ENCODE measurements around the gene TRMT11.
"Not testable (repeated sequence)": the region's sequence is repeated elsewhere in the genome, so short reads cannot be mapped to it uniquely, and the experiment has no call there.

TRMT11 gene

GRCh38 chr6:125987026-125987617 is 782 bp downstream of the TRMT11 start:
- no peak for DNase-seq (ENCODE audit: low read depth)
- peak overlapping the region; percentile 97 for H3K4me3 ChIP-seq (ENCODE audit: low read depth, low read length)

GRCh38 chr6:125988280-125988679 is 1.9 kb downstream of the TRMT11 start:
- DNase-seq (ENCODE audit: low read depth) = no peak
- no peak overlapping the region for H3K4me3 ChIP-seq (ENCODE audit: low read depth, low read length)

GRCh38 chr6:125989631-125990030 is 3.3 kb downstream of the TRMT11 start:
- H3K4me3 ChIP-seq (ENCODE audit: low read depth, low read length) = no peak overlapping the region
- DNase-seq (ENCODE audit: low read depth) = no peak

GRCh38 chr6:125991653-125992052 is 5.3 kb downstream of the TRMT11 start:
- no peak for DNase-seq (ENCODE audit: low read depth)
- no peak overlapping the region for H3K4me3 ChIP-seq (ENCODE audit: low read depth, low read length)

GRCh38 chr6:125994670-125995488 is 8.5 kb downstream of the TRMT11 start:
- no peak for DNase-seq (ENCODE audit: low read depth)
- no peak overlapping the region for H3K4me3 ChIP-seq (ENCODE audit: low read depth, low read length)

GRCh38 chr6:125995972-125996580 is 9.7 kb downstream of the TRMT11 start:
- DNase-seq (ENCODE audit: low read depth) = peak; percentile 8
- H3K4me3 ChIP-seq (ENCODE audit: low read depth, low read length) = no peak overlapping the region

- DNase-seq (ENCODE audit: low read depth) = no peak
- H3K4me3 ChIP-seq (ENCODE audit: low read depth, low read length) = no peak overlapping the region
Measured at GRCh38 chr6:126002755-126003679, 16.7 kb downstream of the TRMT11 start.

- H3K4me3 ChIP-seq (ENCODE audit: low read depth, low read length) = no peak overlapping the region
- DNase-seq (ENCODE audit: low read depth) = no peak
Measured at GRCh38 chr6:126007800-126008199, 21.5 kb downstream of the TRMT11 start.

- H3K4me3 ChIP-seq (ENCODE audit: low read depth, low read length) = no peak overlapping the region
- DNase-seq (ENCODE audit: low read depth) = no peak
Measured at GRCh38 chr6:126010040-126010439, 23.7 kb downstream of the TRMT11 start.

GRCh38 chr6:126015863-126016262 is 29.5 kb downstream of the TRMT11 start:
- DNase-seq (ENCODE audit: low read depth) = no peak
- H3K4me3 ChIP-seq (ENCODE audit: low read depth, low read length) = no peak overlapping the region

GRCh38 chr6:126016591-126016990 is 30.3 kb downstream of the TRMT11 start:
- no peak for DNase-seq (ENCODE audit: low read depth)
- H3K4me3 ChIP-seq (ENCODE audit: low read depth, low read length) = no peak overlapping the region

GRCh38 chr6:126017668-126018067 is 31.3 kb downstream of the TRMT11 start:
- no peak for DNase-seq (ENCODE audit: low read depth)
- no peak overlapping the region for H3K4me3 ChIP-seq (ENCODE audit: low read depth, low read length)

- no peak for DNase-seq (ENCODE audit: low read depth)
- no peak overlapping the region for H3K4me3 ChIP-seq (ENCODE audit: low read depth, low read length)
Measured at GRCh38 chr6:126020305-126021050, 34.1 kb downstream of the TRMT11 start.

- not testable (repeated sequence) for H3K4me3 ChIP-seq (ENCODE audit: low read depth, low read length); DNase-seq (ENCODE audit: low read depth)
Measured at GRCh38 chr6:126023474-126023873, 37.1 kb downstream of the TRMT11 start.

- DNase-seq (ENCODE audit: low read depth) = no peak
- H3K4me3 ChIP-seq (ENCODE audit: low read depth, low read length) = no peak overlapping the region
Measured at GRCh38 chr6:126026001-126026400, 39.7 kb downstream of the TRMT11 start.

GRCh38 chr6:126027601-126028000 is 41.3 kb downstream of the TRMT11 start:
- DNase-seq (ENCODE audit: low read depth) = no peak
- H3K4me3 ChIP-seq (ENCODE audit: low read depth, low read length) = no peak overlapping the region

- no peak overlapping the region for H3K4me3 ChIP-seq (ENCODE audit: low read depth, low read length)
- no peak for DNase-seq (ENCODE audit: low read depth)
Measured at GRCh38 chr6:126030045-126030444, 43.7 kb downstream of the TRMT11 start.

GRCh38 chr6:126033696-126034095 is 47.4 kb downstream of the TRMT11 start:
- peak; percentile 60 for DNase-seq (ENCODE audit: low read depth)
- H3K4me3 ChIP-seq (ENCODE audit: low read depth, low read length) = no peak overlapping the region

- no peak for DNase-seq (ENCODE audit: low read depth)
- no peak overlapping the region for H3K4me3 ChIP-seq (ENCODE audit: low read depth, low read length)
Measured at GRCh38 chr6:126034656-126035055, 48.3 kb downstream of the TRMT11 start.
